ENCODE measurements around the gene FOXK2.

DNA sequence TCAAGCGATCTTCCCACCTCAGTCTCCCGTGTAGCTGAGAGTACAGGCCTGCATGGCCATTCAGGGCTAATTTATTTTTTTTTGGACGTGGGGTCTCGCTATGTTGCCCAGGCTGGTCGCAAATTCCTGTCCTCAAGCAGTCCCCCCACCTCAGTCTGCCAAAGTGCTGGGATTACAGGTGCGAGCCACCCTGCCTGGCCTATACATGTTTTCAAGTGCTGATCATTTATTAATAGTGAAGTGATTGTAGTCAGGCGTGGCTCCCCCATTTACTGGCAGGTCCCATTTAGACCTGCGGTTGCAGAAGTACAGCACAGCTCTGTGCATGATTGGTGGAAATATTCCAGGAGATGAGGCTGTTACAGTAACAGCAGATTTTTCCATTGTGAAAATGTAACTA lies 8.4 kb downstream of the FOXK2 start:
- TF ChIP-seq, protein P1, sequence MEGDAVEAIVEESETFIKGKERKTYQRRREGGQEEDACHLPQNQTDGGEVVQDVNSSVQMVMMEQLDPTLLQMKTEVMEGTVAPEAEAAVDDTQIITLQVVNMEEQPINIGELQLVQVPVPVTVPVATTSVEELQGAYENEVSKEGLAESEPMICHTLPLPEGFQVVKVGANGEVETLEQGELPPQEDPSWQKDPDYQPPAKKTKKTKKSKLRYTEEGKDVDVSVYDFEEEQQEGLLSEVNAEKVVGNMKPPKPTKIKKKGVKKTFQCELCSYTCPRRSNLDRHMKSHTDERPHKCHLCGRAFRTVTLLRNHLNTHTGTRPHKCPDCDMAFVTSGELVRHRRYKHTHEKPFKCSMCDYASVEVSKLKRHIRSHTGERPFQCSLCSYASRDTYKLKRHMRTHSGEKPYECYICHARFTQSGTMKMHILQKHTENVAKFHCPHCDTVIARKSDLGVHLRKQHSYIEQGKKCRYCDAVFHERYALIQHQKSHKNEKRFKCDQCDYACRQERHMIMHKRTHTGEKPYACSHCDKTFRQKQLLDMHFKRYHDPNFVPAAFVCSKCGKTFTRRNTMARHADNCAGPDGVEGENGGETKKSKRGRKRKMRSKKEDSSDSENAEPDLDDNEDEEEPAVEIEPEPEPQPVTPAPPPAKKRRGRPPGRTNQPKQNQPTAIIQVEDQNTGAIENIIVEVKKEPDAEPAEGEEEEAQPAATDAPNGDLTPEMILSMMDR (IDR thresholded peaks at IDR 0.05): no peak
- no peak for TF ChIP-seq POLR2AphosphoS5 (IDR thresholded peaks at IDR 0.05)

Data from esophagus muscularis mucosa (tissue), 3 donors.